Fibroblast of the aortic adventitia (primary cell): ENCODE measurements around the gene RASSF5. TPM values are rescaled to one million over a fixed set of nuclear protein-coding genes. Genes with fewer than 3 reads are reported as not detected.

Source experiments
- DNase-seq: peaks from one replicate; pipeline ENCODE4 v3.0.0-alpha.2; 2010; ENCODE audit warnings: low read depth
- H3K4me3 ChIP-seq: 2 replicates; pipeline ENCODE4 v1.5.1; 2011; ENCODE audit warnings: low read depth, mild to moderate bottlenecking, control low read depth, low read length, moderate library complexity
- CTCF ChIP-seq: IDR thresholded peaks from 2 replicates; pipeline ENCODE4 v1.5.1; 2011; ENCODE audit warnings: mild to moderate bottlenecking, low read length, control low read depth, inconsistent platforms; ENCODE audit not compliant: insufficient read depth
- total RNA-seq: library from RNA; depleted of rRNA; stranded (reverse); fragments of >200 nt; gene quantifications from 2 replicates; pipeline ENCODE4 v1.2.3, GENCODE V29; 2012; ENCODE audit warnings: low replicate concordance

The RASSF5 gene
- total RNA-seq, 1 donor: 4.1 TPM

DNA sequence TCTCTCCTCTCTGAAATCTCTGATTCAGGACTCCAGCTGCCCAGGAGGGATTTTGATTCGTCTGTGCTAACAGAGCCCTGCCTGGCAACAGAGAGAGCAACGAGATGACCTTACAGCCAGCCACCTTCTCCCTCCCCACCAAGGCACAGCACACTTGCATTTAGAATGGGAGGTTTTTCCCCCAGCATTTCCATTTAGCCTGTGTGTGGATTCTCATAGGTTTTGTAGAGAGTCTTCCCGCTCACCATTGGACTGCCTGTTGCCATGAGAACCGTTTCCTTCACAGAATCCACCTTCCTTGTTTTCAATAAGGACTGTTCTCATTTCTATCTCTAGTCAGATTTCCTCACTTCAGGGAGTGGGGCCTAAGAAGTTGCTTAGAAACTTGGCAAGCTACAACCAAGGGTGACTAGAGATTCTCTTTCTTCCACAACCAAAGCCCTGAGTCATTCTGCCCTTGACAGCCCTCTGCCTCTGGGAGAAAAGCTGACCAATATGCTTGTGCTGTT, 42.8 kb upstream of the RASSF5 start:
- H3K4me3 ChIP-seq: no peak overlapping the region
- TF ChIP-seq CTCF: no peak
- DNase-seq: peak; percentile 97

DNA sequence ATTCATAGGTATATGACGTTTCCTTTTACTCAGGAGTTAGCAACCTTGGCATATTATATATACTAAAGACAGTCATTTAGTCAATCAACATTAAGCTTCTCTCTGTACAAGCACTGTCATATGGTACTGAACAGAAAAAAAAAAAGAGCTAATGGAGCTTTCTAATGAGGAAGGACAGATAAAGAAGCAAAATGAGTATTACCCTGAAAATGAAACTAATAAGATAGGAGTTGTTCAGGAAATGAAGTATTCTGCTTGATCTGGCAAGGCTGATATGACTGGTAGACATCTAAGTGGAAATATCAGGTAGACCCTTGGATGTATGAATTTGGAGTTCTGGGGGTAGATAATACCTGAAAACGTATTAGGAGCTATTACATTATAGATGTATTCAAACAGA, 41.4 kb upstream of the RASSF5 start:
- no peak for TF ChIP-seq CTCF

DNA sequence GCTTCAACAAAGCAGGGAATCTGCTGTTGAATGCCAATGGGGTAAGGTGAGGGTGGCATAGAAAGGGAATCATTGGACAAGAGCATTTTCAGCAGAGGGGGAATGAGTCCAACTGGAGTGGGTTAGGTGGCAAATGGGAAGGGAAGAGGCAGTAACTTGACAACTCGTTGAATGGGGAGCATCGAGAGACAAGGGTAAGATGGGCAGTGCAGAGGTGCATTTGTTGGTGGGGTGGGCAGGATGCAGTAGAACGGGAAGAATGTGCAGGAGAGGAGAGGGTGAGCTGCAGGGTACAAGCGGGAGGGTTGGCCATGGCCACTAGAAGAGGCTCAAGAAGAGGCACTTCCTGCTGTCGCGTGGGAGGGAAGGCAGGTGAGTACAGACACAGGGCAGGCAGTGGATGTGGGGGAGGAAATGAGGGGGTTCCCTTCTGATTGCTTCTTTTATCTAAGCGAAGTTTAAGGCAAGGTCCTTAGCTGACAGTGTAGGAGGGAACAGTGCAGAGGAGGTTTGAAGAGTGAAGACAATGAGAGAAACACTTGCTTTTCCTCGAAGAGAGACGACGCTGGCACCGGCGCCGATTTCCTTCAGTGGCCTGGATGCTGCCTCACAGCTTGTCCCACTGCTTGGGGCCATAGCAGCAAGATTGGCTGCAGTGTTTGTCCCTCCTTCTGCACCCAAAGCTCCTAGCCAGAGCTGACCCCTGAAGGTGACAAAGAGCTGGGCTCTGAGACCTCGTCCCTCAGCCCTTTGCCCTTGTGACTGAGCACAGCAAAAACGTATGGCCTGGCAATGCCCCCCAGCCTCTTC, 40.3 kb upstream of the RASSF5 start:
- TF ChIP-seq CTCF: no peak
- H3K4me3 ChIP-seq: no peak overlapping the region
- DNase-seq: no peak

More for the DNA sequence above, 41.4 kb upstream of the RASSF5 start:
- DNase-seq: no peak
- H3K4me3 ChIP-seq: no peak overlapping the region

DNA sequence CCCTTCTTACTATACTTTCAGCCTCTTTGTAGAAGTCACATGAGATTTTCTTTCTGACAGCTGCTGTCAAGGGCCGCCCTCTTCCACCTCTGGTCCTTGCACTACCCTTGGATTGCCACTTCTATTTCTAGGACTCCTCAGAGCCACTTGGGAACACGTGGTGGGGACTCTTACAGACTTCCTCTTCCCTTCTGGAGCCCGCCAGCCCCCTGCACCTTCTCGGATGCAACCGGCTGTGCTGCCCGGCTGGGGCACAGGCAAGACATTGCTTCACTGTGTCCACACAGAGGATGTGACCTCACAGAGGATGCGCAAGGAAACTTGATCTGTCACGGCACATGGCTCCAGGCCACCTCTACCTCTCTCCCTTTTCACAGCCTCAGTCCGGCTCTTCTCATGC, 39.4 kb upstream of the RASSF5 start:
- H3K4me3 ChIP-seq: no peak overlapping the region
- no peak for DNase-seq
- TF ChIP-seq CTCF: no peak

DNA sequence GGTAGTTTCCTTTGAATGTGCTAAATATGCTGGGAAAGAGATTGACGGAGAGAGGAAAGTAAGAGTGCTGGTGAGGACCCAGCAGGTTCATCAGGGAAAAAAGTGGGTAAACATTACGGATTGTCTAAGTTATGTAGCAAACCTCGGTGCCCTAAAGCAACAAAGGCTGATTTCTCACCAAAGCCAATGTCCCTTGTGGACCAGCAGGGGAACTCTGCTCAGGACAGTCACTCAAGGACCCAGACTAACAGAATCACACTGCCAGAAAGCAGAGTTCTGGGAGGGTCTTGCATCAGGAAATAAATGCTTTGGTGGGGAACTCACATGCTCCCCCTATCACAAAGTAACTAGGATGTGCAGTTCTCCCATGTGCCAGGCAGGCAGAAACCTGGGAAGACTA, 38.8 kb upstream of the RASSF5 start:
- no peak overlapping the region for H3K4me3 ChIP-seq
- no peak for TF ChIP-seq CTCF
- DNase-seq: no peak

DNA sequence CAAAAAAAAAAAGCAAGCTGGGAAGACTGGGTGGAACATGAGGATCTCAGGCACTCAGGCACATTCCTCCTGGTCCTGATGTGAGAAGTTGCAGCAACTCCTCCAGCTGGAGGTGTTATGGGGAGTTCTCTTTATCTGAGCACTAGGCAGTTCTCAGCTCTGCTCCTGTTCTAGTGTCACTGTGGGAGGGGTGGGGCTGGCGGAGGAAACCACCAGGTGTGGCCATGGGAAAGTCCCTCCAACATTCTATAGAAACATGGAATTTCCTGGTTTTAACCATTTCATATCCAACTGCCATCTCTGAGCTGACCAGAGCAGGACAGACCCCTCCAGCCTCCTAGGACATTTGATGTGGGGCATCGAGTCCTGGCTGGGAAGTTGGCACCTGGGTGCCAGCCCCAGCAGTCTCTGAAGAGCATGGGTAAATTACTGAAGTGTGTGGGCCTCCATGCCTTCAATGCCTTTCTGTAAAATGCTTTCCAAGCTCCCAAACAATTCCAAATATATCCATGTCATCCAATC, 37.9 kb upstream of the RASSF5 start:
- TF ChIP-seq CTCF: no peak
- no peak for DNase-seq
- H3K4me3 ChIP-seq: no peak overlapping the region
